ENCODE data around the gene YTHDC1.
"Not testable (repeated sequence)": the region's sequence is repeated elsewhere in the genome, so short reads cannot be mapped to it uniquely, and the experiment has no call there.

Gene YTHDC1

GRCh38 chr4:68349649-68350360 lies at the start of gene YTHDC1:
YTHDC1 (minus strand) TSS chr4:68350090; CDS start chr4:68349753, 337 bp downstream.
- peak; percentile 98 for DNase-seq

GRCh38 chr4:68399306-68399705 lies 49.4 kb upstream of the YTHDC1 start:
- no peak for DNase-seq

- DNase-seq, result no peak
These were observed 46.9 kb upstream of the YTHDC1 start for GRCh38 chr4:68396756-68397155.

GRCh38 chr4:68391436-68391835 lies 41.5 kb upstream of the YTHDC1 start:
- no peak for DNase-seq

GRCh38 chr4:68390205-68390935 lies 40.5 kb upstream of the YTHDC1 start:
- no peak for DNase-seq

- DNase-seq, result not testable (repeated sequence)
These were observed 39.6 kb upstream of the YTHDC1 start for GRCh38 chr4:68389386-68389913.

GRCh38 chr4:68388347-68388865 lies 38.5 kb upstream of the YTHDC1 start:
- DNase-seq, result no peak

GRCh38 chr4:68385267-68385666 lies 35.4 kb upstream of the YTHDC1 start:
- no peak for DNase-seq

- no peak for DNase-seq
These were observed 33.2 kb upstream of the YTHDC1 start for GRCh38 chr4:68383115-68383514.

- no peak for DNase-seq
These were observed 28.3 kb upstream of the YTHDC1 start for GRCh38 chr4:68378226-68378625.

- DNase-seq, result peak; percentile 5
These were observed 26.0 kb upstream of the YTHDC1 start for GRCh38 chr4:68375667-68376559.

- peak; percentile 57 for DNase-seq
These were observed 23.6 kb upstream of the YTHDC1 start for GRCh38 chr4:68373513-68373912.

- DNase-seq, result no peak
These were observed 22.7 kb upstream of the YTHDC1 start for GRCh38 chr4:68372588-68372987.

- no peak for DNase-seq
These were observed 19.4 kb upstream of the YTHDC1 start for GRCh38 chr4:68369142-68369805.

- no peak for DNase-seq
These were observed 18.8 kb upstream of the YTHDC1 start for GRCh38 chr4:68368691-68369131.

- no peak for DNase-seq
These were observed 17.9 kb upstream of the YTHDC1 start for GRCh38 chr4:68367835-68368234.

- DNase-seq, result no peak
These were observed 16.7 kb upstream of the YTHDC1 start for GRCh38 chr4:68366600-68366999.

- no peak for DNase-seq
These were observed 15.2 kb upstream of the YTHDC1 start for GRCh38 chr4:68365068-68365467.

GRCh38 chr4:68361146-68361589 lies 11.3 kb upstream of the YTHDC1 start:
- no peak for DNase-seq

- no peak for DNase-seq
These were observed 10.5 kb upstream of the YTHDC1 start for GRCh38 chr4:68360231-68360968.

GRCh38 chr4:68359508-68359907 lies 9.6 kb upstream of the YTHDC1 start:
- no peak for DNase-seq
